OCI-LY7 (cell line): ENCODE data around the gene KRT6B.

ENCODE experiments used
- EZH2phosphoT487 ChIP-seq: fragments of 200-600 bp; sonication (generic); IDR thresholded peaks from 2 replicates; pipeline ENCODE4 v1.6.1; 2018; ENCODE audit warnings: low read depth, borderline replicate concordance, mild to moderate bottlenecking, mixed run types, antibody characterized with exemption, low read length, moderate library complexity, mixed read lengths
- TF ChIP-seq, protein P1 (sequence below): fragments of 200-600 bp; sonication (generic); conservative IDR thresholded peaks from 2 replicates; pipeline ENCODE4 v1.5.1; 2014; ENCODE audit warnings: mild to moderate bottlenecking, antibody characterized with exemption, low read length, moderate library complexity, mixed read lengths

DNA sequence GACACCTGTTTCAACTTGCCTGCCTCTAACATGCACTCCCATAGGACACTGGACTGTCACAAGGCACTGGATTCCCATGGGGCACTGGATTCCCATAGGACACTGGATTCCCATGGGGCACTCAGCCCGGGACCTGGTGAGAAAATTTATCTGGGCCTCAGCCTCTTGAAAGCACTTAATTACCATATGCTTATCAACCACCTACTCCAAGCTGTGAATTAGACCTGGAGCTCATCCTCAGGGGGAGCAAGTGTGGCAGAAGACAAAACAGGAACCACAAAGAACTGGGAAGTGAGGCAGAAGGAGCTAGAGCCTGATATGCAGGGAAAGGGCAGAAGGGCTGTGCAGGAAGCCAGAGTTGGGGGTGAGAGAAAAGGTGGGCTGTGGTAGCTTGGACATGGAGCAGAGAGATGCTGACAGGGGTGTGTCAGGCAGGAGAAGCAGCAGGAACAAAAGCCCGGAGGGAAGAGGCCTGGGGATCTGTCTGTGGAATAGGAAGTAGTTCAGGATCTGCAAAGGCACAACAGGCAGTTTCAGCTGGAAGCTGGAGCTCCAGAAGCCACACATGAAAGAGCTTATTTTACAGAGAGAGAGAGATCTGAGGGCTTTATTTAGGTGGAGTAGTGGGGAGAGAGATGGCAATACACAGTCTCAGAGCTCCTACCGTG is 48.9 kb downstream of the KRT6B start:
- TF ChIP-seq, protein P1, sequence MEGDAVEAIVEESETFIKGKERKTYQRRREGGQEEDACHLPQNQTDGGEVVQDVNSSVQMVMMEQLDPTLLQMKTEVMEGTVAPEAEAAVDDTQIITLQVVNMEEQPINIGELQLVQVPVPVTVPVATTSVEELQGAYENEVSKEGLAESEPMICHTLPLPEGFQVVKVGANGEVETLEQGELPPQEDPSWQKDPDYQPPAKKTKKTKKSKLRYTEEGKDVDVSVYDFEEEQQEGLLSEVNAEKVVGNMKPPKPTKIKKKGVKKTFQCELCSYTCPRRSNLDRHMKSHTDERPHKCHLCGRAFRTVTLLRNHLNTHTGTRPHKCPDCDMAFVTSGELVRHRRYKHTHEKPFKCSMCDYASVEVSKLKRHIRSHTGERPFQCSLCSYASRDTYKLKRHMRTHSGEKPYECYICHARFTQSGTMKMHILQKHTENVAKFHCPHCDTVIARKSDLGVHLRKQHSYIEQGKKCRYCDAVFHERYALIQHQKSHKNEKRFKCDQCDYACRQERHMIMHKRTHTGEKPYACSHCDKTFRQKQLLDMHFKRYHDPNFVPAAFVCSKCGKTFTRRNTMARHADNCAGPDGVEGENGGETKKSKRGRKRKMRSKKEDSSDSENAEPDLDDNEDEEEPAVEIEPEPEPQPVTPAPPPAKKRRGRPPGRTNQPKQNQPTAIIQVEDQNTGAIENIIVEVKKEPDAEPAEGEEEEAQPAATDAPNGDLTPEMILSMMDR: no peak
- TF ChIP-seq EZH2phosphoT487: no peak
